Measurements from ENCODE around the gene PHF21B. TPM values are rescaled to one million over a fixed set of nuclear protein-coding genes. Genes with fewer than 3 reads are reported as not detected.
"Not testable (repeated sequence)": the region's sequence is repeated elsewhere in the genome, so short reads cannot be mapped to it uniquely, and the experiment has no call there.

PHF21B gene
- total RNA-seq, 2 experiments from 2014 or later: not detected

DNA sequence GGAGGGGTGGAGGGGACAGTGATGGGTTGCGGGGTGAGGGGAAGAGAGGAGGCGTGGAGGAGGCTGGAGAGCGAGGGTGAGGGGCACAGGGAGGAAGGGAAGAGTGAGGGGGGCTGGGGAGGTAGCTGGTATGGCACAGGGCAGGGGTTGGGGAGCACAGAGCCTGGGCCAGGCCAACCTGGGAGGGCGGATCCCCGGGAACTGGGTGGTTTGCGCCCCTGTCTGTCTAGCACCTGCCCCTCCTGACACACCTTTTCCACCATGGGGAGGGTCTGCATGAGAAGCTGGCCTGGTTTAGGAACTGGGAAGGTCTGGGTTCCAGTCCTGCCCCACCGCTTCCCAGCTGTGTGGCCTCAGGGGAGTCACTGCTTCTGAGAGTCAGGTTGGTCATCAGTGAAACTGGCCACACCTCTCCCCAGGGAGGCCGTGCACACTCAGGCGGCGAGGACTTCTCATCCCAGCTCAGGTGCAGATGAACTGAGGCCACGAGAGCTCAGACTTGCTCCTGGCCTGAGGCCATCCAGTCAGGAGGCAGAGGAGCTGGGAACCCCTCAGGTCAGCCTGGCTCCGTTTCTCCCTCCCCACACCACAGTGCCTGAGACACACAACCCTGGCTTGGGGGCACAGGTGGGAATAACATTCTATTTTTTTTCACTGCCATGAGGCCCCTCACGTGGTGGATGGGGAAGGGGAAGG is 95.6 kb downstream of the PHF21B start:
- no peak overlapping the region for H3K27ac Mint-ChIP-seq
- no peak overlapping the region for H3K4me3 Mint-ChIP-seq
- peaks cover 14% of the 10 kb centered on the region for H3K9me3 Mint-ChIP-seq
- H3K36me3 Mint-ChIP-seq (ENCODE audit: low read depth): no peaks in the 10 kb centered on the region
- no peaks in the 10 kb centered on the region for H3K4me1 Mint-ChIP-seq (ENCODE audit: low read depth)
- intact Hi-C loops (cut with micrococcal nuclease): no loop called here
- no peak for DNase-seq
- peaks cover 5% of the 10 kb centered on the region for H3K27me3 Mint-ChIP-seq (ENCODE audit: low read depth)
- CTCF ChIA-PET: no interaction called here

DNA sequence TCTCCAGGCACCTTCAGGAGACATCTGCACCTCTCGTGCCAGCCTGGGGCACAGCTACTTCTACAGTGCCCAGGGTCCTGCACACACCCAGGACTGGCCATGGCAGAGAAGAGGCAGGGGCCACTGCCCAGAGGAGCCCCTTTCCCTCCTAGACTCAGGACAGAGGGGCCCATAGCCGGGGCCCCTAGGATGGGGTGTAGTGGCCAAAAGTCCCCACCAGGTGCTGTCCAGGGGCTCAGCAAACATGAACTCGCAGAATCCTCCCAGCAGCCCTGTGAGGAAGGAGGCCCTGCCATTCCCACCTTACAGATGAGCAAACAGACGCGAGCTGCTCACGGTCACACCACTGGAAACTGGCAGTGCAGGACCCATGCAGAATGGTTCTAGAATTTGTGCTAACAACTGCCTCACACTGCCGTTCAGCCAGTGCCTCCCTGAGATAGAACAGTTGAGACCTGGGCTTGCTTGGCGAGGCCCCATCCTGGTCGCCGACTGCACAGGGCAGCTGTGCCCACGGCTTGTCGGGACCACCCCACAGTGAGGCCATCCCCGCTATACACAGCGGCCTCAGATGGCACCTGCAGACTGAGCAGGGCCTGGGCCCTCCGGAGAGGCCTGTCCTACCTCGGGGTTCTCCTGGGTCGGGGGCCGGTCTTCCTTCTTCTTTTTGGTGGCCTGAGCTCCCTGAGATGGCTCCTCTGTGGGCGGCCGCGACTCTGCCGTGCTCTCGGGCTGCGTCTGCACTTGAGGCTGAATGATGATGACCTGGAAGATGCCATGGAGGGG is 96.4 kb downstream of the PHF21B start:
- no peak overlapping the region for H3K27ac Mint-ChIP-seq
- no peak overlapping the region for H3K4me3 Mint-ChIP-seq
- H3K4me1 Mint-ChIP-seq (ENCODE audit: low read depth): no peaks in the 10 kb centered on the region
- no peak for DNase-seq
- intact Hi-C loops (cut with micrococcal nuclease): no loop called here
- peaks cover 14% of the 10 kb centered on the region for H3K9me3 Mint-ChIP-seq
- peaks cover 5% of the 10 kb centered on the region for H3K27me3 Mint-ChIP-seq (ENCODE audit: low read depth)
- CTCF ChIA-PET: no interaction called here
- H3K36me3 Mint-ChIP-seq (ENCODE audit: low read depth): no peaks in the 10 kb centered on the region

DNA sequence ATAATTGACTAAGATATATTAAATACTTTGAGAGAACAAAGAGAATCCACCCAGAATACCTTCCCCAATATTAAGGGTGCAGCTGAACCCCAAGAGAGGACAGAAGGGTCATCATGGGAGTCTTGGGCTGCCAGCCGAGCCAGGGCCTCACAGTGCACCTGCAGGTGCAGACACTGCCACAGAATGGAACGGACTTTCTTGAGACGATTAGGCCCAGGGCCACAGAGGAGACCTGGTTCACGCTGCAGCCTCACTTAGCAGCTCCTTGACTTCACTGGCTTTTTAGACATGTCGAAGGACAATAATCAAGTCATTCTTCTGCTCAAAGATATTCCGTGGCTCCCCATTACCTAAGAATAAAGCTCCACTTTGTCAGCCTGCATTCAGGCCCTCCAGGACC is 100.6 kb downstream of the PHF21B start:
- Mint-ChIP-seq H3K4me3 (no peak overlapping the region), H3K27me3 (ENCODE audit: low read depth) (peaks cover 20% of the 10 kb centered on the region), H3K9me3 (peaks cover 14% of the 10 kb centered on the region), H3K4me1 (ENCODE audit: low read depth) (no peaks in the 10 kb centered on the region), H3K36me3 (ENCODE audit: low read depth) (no peaks in the 10 kb centered on the region), H3K27ac (no peak overlapping the region)
- no peak for DNase-seq
- CTCF ChIA-PET: interaction anchor here (0.6 kb wide), 1 partner anchor 10 kb away, joined by 3 read pairs; no protein-coding TSS in a partner anchor
- intact Hi-C loops (cut with micrococcal nuclease): no loop called here

DNA sequence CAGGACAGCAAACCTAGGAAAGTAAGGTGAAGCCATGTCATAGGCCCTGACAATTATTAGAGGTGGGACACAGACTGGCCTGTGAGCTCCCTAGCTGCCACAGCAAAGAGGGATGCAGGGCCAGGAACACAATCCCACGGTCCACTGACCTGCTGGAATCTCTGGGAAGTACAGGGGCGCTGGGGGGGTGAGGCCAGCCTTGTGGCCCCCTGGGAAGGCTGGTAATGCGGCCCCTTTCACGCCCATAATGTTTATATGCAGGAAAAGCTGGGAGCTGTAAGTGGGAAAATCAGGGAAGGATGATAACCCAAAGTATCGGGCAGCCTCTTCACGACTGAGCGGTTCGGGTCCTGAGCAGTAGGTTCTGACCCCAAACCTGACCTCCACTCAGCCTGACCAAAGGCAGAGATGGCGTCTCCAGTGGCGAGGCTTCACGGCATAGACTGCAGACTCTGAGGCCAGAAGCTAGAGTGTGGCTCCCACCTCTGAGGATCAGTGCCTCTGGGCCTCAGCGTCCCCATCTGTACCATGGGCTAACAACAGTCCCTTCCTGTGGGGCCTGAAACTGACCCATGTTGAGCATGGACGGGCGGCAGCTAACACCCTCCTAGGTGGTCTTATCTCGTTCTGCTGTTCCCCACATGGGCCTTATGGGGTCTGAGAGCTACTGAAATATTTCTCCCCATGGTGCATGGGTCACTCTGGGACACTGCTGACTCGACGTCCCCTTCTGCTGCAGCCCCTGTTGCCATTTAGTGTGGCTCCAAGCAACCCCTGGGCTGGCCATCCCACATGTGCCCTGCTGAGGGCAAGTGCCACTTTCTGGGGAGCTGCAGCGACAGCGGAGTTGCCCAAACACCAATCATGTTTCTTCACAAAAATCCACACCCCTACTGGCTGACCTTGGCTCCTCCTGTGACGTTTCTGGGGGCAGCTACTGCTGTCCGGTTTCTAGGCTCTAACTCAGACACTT is 101.8 kb downstream of the PHF21B start:
- no peak overlapping the region for H3K27ac Mint-ChIP-seq
- H3K9me3 Mint-ChIP-seq: peaks cover 14% of the 10 kb centered on the region
- CTCF ChIA-PET: no interaction called here
- peaks cover 23% of the 10 kb centered on the region for H3K27me3 Mint-ChIP-seq (ENCODE audit: low read depth)
- H3K4me3 Mint-ChIP-seq: no peak overlapping the region
- H3K4me1 Mint-ChIP-seq (ENCODE audit: low read depth): no peaks in the 10 kb centered on the region
- no peaks in the 10 kb centered on the region for H3K36me3 Mint-ChIP-seq (ENCODE audit: low read depth)
- intact Hi-C loops (cut with micrococcal nuclease): no loop called here
- DNase-seq: no peak

DNA sequence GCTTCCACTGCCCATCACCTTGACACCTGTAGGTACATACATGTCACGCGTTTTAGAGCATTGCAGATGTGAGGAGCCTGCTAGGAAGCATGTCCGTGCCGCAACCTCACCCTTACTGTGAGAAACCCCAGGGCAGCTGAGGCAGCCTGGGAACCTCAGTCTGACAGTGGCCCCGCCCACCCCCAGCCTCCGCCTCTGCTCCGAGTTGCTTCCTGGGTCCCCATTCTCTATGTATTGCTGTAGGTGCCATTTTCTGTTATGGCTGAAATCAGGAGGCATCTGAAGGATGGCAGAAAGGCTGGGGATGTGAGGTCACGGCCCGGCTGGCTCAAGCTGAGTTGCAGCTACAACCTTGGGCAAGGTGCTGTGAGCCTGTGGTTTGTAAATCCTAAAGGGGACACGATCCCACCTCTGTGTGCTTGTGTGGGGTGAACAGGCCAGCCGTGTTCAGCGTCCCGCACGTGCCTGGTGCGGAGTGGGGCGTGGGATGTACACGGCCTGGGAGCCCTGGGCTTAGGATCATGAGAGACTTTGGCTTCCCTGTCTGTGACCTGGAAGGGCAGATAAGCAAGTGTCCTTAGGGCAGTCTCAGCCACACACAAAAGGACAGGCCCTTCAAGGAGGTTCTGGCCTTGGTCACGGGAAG is 102.7 kb downstream of the PHF21B start:
- DNase-seq: no peak
- CTCF ChIA-PET: no interaction called here
- no peaks in the 10 kb centered on the region for H3K4me1 Mint-ChIP-seq (ENCODE audit: low read depth)
- no peak overlapping the region for H3K27ac Mint-ChIP-seq
- H3K27me3 Mint-ChIP-seq (ENCODE audit: low read depth): peaks cover 29% of the 10 kb centered on the region
- no peaks in the 10 kb centered on the region for H3K36me3 Mint-ChIP-seq (ENCODE audit: low read depth)
- peaks cover 15% of the 10 kb centered on the region for H3K9me3 Mint-ChIP-seq
- intact Hi-C loops (cut with micrococcal nuclease): no loop called here
- no peak overlapping the region for H3K4me3 Mint-ChIP-seq

DNA sequence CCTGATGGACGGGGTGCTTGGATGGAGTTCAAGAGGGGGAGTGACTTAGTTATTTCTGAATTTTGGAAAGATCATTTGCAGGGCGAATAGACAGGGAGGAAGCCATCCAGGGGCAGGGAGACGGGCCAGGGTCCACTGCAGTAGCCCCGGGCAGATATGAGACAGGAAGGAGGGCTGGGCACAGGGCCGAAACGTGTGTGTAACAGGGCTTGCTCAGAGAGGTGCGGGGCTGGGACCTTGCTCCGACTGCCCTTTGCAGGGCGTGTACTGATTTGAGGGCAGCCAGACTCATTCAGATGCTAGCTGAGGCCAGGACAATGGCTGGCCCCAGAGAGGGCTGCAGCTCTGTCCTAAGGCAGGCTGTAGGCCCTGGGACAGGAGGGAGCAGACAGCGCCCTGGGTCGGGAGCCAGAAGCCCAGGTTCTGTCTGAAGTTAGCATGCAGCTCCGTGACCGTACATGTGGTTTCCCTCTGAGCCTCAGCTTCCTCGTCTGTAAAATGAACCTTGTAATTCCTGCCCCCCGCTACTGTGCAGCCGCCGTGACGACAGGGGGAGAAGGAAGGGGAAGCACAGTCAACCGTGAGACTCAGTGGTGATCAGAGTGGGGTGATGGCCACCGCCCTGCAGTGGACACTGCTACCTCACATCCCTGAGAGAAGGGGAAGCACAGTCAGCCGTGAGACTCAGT is 103.4 kb downstream of the PHF21B start:
- Mint-ChIP-seq H3K9me3 (peaks cover 19% of the 10 kb centered on the region), H3K4me1 (ENCODE audit: low read depth) (no peaks in the 10 kb centered on the region), H3K4me3 (no peak overlapping the region), H3K27ac (no peak overlapping the region), H3K36me3 (ENCODE audit: low read depth) (no peaks in the 10 kb centered on the region), H3K27me3 (ENCODE audit: low read depth) (peaks cover 29% of the 10 kb centered on the region)
- intact Hi-C loops (cut with micrococcal nuclease): no loop called here
- DNase-seq: no peak
- CTCF ChIA-PET: no interaction called here

DNA sequence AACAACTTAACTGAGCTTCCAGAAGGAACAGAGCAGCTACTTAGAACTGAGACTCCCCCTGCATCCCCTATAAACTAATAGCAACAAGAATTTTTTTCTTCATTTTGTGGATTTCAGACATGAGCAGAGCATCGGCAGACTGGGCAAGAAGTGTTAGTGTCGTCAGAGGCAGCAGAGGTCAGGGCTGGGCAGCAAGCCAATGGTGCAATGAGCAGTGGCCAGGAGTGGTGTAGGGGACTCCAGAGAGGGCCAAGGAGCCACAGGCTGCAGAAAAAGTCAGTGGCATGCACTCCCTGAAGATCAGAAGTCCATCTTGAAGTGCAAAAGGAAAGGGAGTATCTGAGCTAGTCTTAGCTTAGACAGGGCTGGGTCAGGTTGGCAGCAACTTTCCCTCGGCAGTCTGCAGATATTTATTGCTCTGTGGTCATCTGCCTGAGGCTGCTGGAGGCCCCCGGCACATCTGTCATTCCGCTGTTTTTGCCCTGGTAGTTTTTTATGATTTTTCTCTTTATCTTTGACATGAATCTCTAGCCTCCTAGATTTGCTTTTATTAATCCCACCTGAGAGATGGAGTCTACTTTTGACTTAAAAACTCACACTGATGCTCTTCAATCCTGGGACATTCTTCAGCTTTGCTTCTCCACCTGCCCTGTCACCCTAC is 105.2 kb downstream of the PHF21B start:
- H3K4me1 Mint-ChIP-seq (ENCODE audit: low read depth); CTCF ChIA-PET; H3K4me3 Mint-ChIP-seq; H3K27ac Mint-ChIP-seq; intact Hi-C loops (cut with micrococcal nuclease); H3K36me3 Mint-ChIP-seq (ENCODE audit: low read depth); DNase-seq: not testable (repeated sequence)
- Mint-ChIP-seq H3K9me3 (peaks cover 18% of the 10 kb centered on the region), H3K27me3 (ENCODE audit: low read depth) (peaks cover 25% of the 10 kb centered on the region)

DNA sequence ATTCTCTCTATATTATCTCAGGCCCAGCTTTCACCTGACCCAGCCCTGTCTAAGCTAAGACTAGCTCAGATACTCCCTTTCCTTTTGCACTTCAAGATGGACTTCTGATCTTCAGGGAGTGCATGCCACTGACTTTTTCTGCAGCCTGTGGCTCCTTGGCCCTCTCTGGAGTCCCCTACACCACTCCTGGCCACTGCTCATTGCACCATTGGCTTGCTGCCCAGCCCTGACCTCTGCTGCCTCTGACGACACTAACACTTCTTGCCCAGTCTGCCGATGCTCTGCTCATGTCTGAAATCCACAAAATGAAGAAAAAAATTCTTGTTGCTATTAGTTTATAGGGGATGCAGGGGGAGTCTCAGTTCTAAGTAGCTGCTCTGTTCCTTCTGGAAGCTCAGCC is 106.6 kb downstream of the PHF21B start:
- H3K27ac Mint-ChIP-seq; intact Hi-C loops (cut with micrococcal nuclease); DNase-seq; H3K4me1 Mint-ChIP-seq (ENCODE audit: low read depth); H3K36me3 Mint-ChIP-seq (ENCODE audit: low read depth); CTCF ChIA-PET; H3K4me3 Mint-ChIP-seq: not testable (repeated sequence)
- peaks cover 24% of the 10 kb centered on the region for H3K27me3 Mint-ChIP-seq (ENCODE audit: low read depth)
- H3K9me3 Mint-ChIP-seq: peaks cover 18% of the 10 kb centered on the region

DNA sequence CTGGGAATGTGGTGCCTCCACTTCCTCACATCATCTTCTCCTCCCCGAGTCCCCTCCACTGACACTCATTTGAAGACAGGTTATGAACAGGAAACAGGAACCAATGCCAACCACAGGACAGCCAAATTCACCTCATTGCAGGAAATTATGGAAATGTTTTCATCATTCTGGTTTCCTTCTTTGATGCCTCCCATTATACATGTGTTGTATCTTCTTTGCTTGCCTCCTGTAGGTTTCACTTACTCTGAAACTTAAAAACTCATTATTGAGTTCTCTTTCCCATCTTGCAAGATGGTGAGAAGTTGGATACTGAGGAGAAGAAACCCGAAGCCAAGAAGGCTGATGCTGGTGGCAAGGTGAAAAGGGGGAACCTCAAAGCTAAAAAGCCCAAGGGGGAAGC is 108.5 kb downstream of the PHF21B start:
- H3K4me3 Mint-ChIP-seq: no peak overlapping the region
- H3K27me3 Mint-ChIP-seq (ENCODE audit: low read depth): peaks cover 23% of the 10 kb centered on the region
- no peaks in the 10 kb centered on the region for H3K36me3 Mint-ChIP-seq (ENCODE audit: low read depth)
- H3K9me3 Mint-ChIP-seq: peaks cover 18% of the 10 kb centered on the region
- no peak for DNase-seq
- no peak overlapping the region for H3K27ac Mint-ChIP-seq
- intact Hi-C loops (cut with micrococcal nuclease): no loop called here
- CTCF ChIA-PET: interaction anchor here (0.7 kb wide), 1 partner anchor 102 kb away, joined by 3 read pairs; no protein-coding TSS in a partner anchor
- H3K4me1 Mint-ChIP-seq (ENCODE audit: low read depth): no peaks in the 10 kb centered on the region

DNA sequence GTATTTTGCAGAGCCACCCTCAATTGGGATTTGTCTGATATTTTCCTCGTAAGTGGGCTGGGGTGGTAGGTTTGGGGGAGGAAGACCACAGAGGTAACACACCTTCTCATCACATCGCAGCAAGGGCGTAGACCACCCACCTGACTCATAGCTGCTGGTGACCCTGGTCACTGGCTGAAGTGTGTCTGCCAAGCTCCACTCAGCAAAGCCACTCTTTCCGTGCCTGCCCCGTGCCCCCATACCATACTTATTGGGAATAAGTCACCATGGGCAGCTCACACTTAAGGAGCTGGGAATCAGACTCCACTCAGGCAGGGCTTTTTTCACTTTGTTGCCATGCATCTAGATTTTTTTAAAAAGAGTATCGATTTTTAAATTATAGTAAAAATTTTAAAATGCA is 111.6 kb downstream of the PHF21B start:
- Mint-ChIP-seq H3K4me1 (ENCODE audit: low read depth) (no peaks in the 10 kb centered on the region), H3K27me3 (ENCODE audit: low read depth) (peaks cover 7% of the 10 kb centered on the region), H3K36me3 (ENCODE audit: low read depth) (no peaks in the 10 kb centered on the region), H3K4me3 (no peak overlapping the region), H3K27ac (no peak overlapping the region), H3K9me3 (peaks cover 18% of the 10 kb centered on the region)
- DNase-seq: no peak
- CTCF ChIA-PET: no interaction called here
- intact Hi-C loops (cut with micrococcal nuclease): no loop called here

DNA sequence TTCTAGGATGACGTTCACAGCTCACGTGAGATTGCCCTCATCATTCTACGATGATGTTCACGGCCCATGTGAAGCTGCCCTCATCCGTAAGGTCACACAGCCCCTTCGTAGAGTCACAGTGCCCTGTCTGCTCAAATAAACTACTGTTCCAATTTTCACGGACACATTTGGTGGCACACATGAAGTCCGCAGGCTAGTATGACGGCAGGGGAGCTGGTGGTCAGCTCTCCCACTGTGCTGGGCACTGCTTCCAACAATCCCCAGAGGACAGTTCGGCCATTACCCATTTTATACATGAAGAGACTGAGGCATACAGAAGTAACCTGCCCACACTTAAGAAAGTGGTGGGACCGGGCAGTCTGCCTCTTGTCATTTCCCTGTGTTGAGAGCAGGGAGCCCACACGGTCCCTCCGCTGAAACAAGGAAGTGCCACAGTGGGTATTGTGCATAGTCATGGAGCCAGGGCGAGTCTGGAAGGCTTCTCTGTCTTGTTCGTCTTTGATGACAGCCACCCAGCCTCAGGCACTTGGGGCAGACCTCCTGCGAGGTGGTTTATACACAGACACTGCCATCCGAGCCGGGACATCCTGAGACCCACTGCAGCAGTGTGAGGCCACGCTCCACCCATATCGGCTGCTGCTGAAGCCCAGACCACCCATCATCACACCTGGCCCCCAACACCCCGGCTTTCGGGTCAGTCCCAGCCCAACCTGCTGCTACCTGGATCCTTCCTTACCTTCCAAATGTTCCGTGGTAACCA is 114.3 kb downstream of the PHF21B start:
- H3K9me3 Mint-ChIP-seq: no peaks in the 10 kb centered on the region
- intact Hi-C loops (cut with micrococcal nuclease): no loop called here
- no peak overlapping the region for H3K4me3 Mint-ChIP-seq
- H3K36me3 Mint-ChIP-seq (ENCODE audit: low read depth): no peaks in the 10 kb centered on the region
- no peaks in the 10 kb centered on the region for H3K27me3 Mint-ChIP-seq (ENCODE audit: low read depth)
- no peaks in the 10 kb centered on the region for H3K4me1 Mint-ChIP-seq (ENCODE audit: low read depth)
- no peak overlapping the region for H3K27ac Mint-ChIP-seq
- no peak for DNase-seq
- CTCF ChIA-PET: no interaction called here

Data from activated naive CD4-positive, alpha-beta T cell treated with anti-CD3 and anti-CD28 coated beads for 36 hours (primary cell).